ENCODE results near the gene HDDC2. TPM values are rescaled to one million over a fixed set of nuclear protein-coding genes. Genes with fewer than 3 reads are reported as not detected.

The HDDC2 gene
- total and polyA plus RNA-seq, 5 experiments from 2014 or later: 62.9 to 134 (median 118) TPM

DNA sequence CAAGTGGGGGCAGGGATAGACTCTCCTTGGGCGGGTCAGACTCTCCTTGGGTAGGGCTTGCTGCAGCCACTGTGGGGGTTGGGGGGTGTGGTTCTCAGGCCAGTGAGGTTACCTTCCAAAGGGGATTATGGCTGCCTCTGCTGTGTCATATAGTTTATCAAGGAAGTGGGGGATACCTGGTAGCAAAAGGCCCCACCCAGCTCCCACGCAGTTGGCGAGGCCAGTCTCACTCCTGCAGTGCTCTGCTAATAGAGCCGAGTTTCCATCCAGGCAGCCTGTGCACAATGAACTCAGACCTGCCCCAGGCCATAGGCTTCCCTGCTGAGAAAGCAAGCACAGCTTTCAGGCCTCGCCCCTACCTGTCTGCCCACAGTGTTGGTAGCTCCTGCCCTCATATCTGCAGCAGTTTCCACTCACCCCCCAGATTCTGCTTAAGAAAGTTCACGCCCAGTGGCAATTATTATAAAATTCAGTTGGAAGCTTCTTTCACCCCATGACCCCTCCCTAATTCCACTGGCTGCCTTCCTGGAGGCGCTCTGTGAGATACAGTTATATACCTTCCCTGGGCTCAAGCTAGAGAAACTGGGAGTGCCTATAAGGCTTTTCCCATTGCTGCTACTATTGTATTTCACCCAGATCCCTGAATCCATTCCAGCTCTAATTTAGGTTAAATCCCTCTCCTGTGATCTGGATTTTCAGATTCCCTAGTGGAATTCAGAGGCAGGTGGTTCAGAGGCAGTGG, 56.1 kb downstream of the HDDC2 start:
- POLR2A ChIA-PET: no interaction called here
- peaks cover 6 to 41% (median 30%) of the 10 kb centered on the region in 9 donors for H3K9me3 Mint-ChIP-seq
- peaks cover 0 to 34% (median 7%) of the 10 kb centered on the region in 3 donors for H3K36me3 Mint-ChIP-seq
- no peaks in the 10 kb centered on the region for H3K4me1 Mint-ChIP-seq
- ATAC-seq: no peak
- DNase-seq: no peak
- H3K4me3 Mint-ChIP-seq: no peak overlapping the region
- no peak overlapping the region for H3K27ac Mint-ChIP-seq
- peaks cover 6 to 33% (median 14%) of the 10 kb centered on the region in 5 donors for H3K27me3 Mint-ChIP-seq

DNA sequence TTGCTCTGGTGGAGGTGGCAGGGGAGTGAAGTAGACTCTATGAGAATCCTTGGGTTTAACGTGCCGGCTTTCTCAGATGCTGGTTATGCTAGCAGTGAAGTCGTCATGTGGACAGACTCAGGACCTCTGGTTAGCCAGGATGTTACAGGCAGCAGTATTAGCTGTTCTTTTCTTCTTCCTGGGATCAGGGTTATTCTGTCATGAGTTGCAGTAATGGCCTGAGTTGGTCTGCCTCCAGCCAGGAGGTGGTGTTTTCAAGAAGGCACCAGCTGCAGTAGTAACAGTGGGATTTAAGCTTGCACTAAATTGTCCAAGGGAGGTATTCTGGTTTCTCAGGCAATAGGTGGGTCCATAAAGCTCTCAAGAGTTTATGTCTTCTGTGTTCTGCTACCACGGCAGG, 56.7 kb downstream of the HDDC2 start:
- Mint-ChIP-seq H3K9me3 (peaks cover 6 to 47% (median 35%) of the 10 kb centered on the region in 9 donors), H3K27me3 (peaks cover 6 to 33% (median 14%) of the 10 kb centered on the region in 5 donors), H3K4me1 (no peaks in the 10 kb centered on the region), H3K27ac (no peak overlapping the region), H3K36me3 (peaks cover 0 to 36% (median 7%) of the 10 kb centered on the region in 3 donors), H3K4me3 (no peak overlapping the region)
- POLR2A ChIA-PET: no interaction called here
- no peak for DNase-seq
- ATAC-seq: no peak

DNA sequence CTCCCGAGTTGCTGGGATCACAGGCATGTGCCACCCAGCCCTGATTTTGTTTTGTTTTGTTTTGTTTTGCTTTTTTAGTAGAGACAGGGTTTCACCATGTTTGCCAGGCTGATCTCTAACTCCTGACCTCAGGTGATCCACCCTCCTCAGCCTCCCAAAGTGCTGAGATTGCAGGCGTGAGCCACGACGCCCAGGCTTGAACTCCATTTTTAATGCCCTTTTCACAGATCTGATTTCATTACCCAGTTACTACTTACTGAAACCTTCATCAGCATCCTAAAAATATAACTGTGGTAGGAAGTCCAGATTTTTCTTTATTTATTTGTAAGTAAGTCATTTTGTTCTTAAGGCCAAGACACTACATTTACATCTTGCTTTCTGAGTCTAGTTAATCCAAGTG, 64.0 kb downstream of the HDDC2 start:
- Mint-ChIP-seq H3K36me3 (peaks cover 0 to 29% (median 3%) of the 10 kb centered on the region in 3 donors), H3K4me3 (no peak overlapping the region), H3K27ac (no peak overlapping the region), H3K4me1 (no peaks in the 10 kb centered on the region), H3K27me3 (peaks cover 0 to 3% (median 1%) of the 10 kb centered on the region in 5 donors), H3K9me3 (peaks cover 9 to 46% (median 33%) of the 10 kb centered on the region in 9 donors)
- DNase-seq (no peak), ATAC-seq (no peak)
- POLR2A ChIA-PET: no interaction called here

DNA sequence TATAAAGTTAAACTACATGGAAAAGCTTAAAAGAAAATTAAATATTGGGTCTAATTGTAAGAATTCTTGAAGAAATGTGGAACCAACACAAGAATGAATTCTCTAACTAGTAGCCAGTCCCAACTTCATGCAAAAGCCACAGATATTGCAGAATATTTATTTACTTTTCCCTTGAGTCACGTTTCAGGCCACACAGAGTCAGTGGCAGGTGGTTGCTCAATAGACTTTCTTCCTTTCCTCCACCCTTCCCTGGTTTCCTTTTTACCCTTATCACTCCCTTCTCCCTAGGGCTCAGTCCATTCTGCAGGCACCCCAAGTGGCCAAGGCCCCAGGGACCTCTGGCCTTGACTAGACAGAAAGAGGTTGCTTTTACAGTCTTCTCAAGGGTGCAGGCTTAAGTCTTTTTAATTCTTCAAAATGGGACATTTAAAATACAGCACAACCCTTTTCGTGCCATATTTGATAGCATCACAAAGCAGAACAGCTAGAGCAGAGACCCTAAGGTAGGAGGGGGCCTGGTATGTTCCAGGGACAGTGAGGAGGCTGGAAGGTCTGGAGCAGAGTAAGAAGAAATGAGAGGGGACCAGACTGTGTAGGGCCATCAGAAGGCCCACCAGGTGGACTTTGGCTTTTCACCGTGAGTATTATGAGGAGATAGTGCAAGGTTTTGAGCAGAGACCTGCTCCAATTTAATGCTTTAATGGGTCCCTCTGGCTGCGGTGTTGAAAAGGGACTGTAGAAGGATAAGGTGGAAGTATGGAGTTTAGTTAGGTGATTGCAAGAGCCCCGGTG, 65.0 kb downstream of the HDDC2 start:
- H3K4me3 Mint-ChIP-seq: no peak overlapping the region
- H3K27me3 Mint-ChIP-seq: peaks cover 0 to 3% (median 1%) of the 10 kb centered on the region in 5 donors
- no peaks in the 10 kb centered on the region for H3K4me1 Mint-ChIP-seq
- no peak overlapping the region for H3K27ac Mint-ChIP-seq
- DNase-seq: no peak
- no peak for ATAC-seq
- POLR2A ChIA-PET: no interaction called here
- H3K9me3 Mint-ChIP-seq: peaks cover 6 to 35% (median 23%) of the 10 kb centered on the region in 9 donors
- H3K36me3 Mint-ChIP-seq: peaks cover 0 to 21% (median 3%) of the 10 kb centered on the region in 3 donors

- ATAC-seq: no peak
- POLR2A ChIA-PET: no interaction called here
- Mint-ChIP-seq H3K4me3 (no peak overlapping the region), H3K4me1 (no peaks in the 10 kb centered on the region), H3K36me3 (no peaks in the 10 kb centered on the region), H3K27me3 (peaks cover 0 to 6% (median 0%) of the 10 kb centered on the region in 5 donors), H3K9me3 (no peaks in the 10 kb centered on the region), H3K27ac (no peak overlapping the region)
- no peak for DNase-seq
Observed at GRCh38 chr6:125233202-125233601, 68.6 kb downstream of the HDDC2 start.

DNA sequence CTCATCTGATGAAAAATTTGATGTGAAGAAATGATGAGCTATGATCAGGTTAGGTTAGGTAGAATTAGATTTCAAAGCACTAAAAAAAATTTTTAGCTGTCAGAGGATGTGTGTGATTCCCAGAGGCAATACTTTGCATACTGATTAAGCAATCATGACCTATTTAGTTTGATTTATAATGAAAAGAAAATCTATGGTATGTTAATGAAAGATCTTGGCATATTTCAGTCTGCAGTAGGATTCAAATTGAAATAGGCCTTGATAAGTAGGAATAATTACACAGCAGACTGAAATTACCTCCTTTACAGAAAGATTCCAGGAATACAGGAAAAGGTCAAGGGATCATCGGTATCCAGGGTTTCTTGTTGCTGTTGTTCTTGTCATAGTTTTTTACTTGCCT, 69.3 kb downstream of the HDDC2 start:
- Mint-ChIP-seq H3K9me3 (no peaks in the 10 kb centered on the region), H3K27me3 (peaks cover 0 to 6% (median 0%) of the 10 kb centered on the region in 5 donors), H3K36me3 (no peaks in the 10 kb centered on the region), H3K4me3 (no peak overlapping the region), H3K27ac (no peak overlapping the region), H3K4me1 (no peaks in the 10 kb centered on the region)
- no peak for DNase-seq
- no peak for ATAC-seq
- POLR2A ChIA-PET: no interaction called here

DNA sequence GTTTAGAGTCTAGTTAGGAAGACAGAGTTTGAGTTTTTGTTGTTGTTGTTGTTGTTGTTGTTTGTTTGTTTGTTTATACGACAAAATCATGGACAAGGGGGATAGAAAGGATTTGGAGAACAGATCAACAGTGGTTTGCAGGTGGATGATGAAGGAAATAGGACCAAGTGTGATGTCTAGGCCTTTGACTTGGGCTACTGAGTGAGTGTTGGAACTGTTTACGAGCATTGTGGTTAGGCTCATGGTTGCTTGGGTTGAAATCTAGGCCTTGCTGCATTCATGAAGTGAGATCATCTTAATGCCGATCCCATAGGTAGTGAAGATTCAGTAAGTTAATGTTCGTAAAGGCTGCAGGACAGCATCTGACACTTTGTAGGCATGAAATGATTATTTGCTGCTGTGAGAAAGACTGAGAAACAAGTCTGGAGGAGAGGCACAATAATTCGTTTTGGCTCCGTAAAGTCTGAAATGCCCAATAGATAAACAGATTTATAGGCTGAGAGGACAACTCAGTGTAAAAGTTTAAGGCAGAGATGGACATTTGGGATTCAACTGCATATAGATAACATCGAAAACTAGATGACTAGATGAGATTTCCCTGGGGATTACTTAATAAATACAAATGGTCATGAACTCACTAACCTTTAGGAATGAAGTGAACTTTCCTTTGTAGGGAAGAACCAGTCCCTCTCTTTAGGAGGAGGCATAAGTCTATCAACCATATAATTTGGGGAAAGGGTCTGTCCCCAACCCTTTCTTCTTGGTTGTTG, 70.0 kb downstream of the HDDC2 start:
- Mint-ChIP-seq H3K27ac (no peak overlapping the region), H3K4me3 (no peak overlapping the region), H3K27me3 (peaks cover 0 to 6% (median 0%) of the 10 kb centered on the region in 5 donors), H3K9me3 (no peaks in the 10 kb centered on the region), H3K4me1 (no peaks in the 10 kb centered on the region), H3K36me3 (no peaks in the 10 kb centered on the region)
- no peak for DNase-seq
- POLR2A ChIA-PET: no interaction called here
- ATAC-seq: no peak

DNA sequence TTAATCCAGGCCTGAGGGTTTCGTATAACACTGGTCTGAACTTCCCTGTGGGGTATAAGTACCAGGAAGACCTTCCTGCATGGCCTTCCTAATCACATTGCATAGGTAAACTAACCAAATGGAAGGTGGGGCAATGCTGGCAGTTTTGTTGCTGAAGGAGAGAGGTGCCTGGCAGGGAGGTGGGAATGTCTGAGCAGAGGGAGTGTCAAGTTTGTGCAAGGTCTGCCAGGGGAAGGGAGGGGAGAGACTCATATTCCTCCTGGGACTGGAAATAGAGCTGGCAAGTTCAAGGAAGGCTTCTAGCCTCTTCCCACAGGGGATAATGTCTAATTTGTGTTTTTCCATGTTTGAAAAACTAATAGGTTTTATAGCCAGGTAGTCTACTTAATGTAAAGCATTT, 70.6 kb downstream of the HDDC2 start:
- no peak for ATAC-seq
- H3K27me3 Mint-ChIP-seq: peaks cover 0 to 8% (median 1%) of the 10 kb centered on the region in 5 donors
- DNase-seq: no peak
- POLR2A ChIA-PET: no interaction called here
- H3K36me3 Mint-ChIP-seq: no peaks in the 10 kb centered on the region
- H3K4me1 Mint-ChIP-seq: no peaks in the 10 kb centered on the region
- no peaks in the 10 kb centered on the region for H3K9me3 Mint-ChIP-seq
- H3K4me3 Mint-ChIP-seq: no peak overlapping the region
- no peak overlapping the region for H3K27ac Mint-ChIP-seq

- DNase-seq (no peak), ATAC-seq (no peak)
- POLR2A ChIA-PET: no interaction called here
- no peaks in the 10 kb centered on the region for H3K9me3 Mint-ChIP-seq
- H3K27me3 Mint-ChIP-seq: peaks cover 0 to 8% (median 1%) of the 10 kb centered on the region in 5 donors
- H3K36me3 Mint-ChIP-seq: no peaks in the 10 kb centered on the region
- no peaks in the 10 kb centered on the region for H3K4me1 Mint-ChIP-seq
- H3K27ac Mint-ChIP-seq: no peak overlapping the region
- H3K4me3 Mint-ChIP-seq: no peak overlapping the region
Observed at GRCh38 chr6:125230674-125231073, 71.1 kb downstream of the HDDC2 start.

DNA sequence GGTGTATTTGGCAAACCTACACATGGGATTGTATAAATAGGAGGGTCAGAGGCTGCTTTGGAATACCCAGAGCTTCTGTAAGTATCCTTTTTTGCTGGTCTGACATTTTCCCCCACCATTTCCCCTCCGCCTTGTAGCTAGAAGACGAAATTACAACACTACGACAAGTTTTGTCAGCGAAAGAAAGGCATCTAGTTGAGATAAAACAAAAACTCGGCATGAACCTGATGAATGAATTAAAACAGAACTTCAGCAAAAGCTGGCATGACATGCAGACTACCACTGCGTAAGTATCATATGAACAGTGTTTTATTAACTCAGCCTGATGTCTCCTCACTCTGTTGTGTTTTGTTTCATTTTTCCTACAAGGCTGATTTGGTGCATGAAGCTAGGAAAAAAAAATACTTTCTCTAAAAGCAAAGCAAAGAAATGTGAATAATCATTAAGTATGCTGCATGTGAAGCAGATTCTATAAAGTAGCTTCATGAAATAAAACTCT, 72.7 kb downstream of the HDDC2 start:
- no peak overlapping the region for H3K4me3 Mint-ChIP-seq
- DNase-seq (no peak), ATAC-seq (no peak)
- no peaks in the 10 kb centered on the region for H3K9me3 Mint-ChIP-seq
- H3K27me3 Mint-ChIP-seq: peaks cover 0 to 8% (median 1%) of the 10 kb centered on the region in 5 donors
- H3K4me1 Mint-ChIP-seq: no peaks in the 10 kb centered on the region
- POLR2A ChIA-PET: no interaction called here
- no peaks in the 10 kb centered on the region for H3K36me3 Mint-ChIP-seq
- H3K27ac Mint-ChIP-seq: no peak overlapping the region

DNA sequence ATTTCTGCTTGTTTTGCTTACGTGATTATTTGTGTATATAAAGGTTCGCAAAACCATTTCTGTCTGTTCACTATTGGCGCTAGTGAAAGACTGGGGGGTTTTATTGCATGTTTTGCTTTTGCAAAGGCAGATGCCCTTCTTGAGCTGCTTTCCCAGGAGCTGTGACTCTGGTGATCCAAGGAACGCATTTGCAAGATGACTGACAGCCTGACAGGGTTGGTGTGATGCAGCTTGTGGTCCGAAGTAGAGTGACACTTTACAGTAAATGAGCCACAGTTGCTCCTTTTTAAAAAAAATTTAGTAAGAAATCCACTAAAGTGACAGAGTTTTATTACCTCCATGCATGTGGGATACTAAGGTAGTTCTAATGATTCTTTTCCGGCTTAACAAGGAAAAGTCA, 74.5 kb downstream of the HDDC2 start:
- H3K36me3 Mint-ChIP-seq: no peaks in the 10 kb centered on the region
- H3K27me3 Mint-ChIP-seq: peaks cover 0 to 7% (median 1%) of the 10 kb centered on the region in 5 donors
- H3K4me1 Mint-ChIP-seq: no peaks in the 10 kb centered on the region
- no peak overlapping the region for H3K27ac Mint-ChIP-seq
- ATAC-seq: no peak
- POLR2A ChIA-PET: no interaction called here
- DNase-seq: no peak
- H3K9me3 Mint-ChIP-seq: no peaks in the 10 kb centered on the region
- no peak overlapping the region for H3K4me3 Mint-ChIP-seq
